Bronchial epithelial cell (primary cell): ENCODE measurements around the gene CTTNBP2. TPM values are rescaled to one million over a fixed set of nuclear protein-coding genes. Genes with fewer than 3 reads are reported as not detected.

Experiments
- DNase-seq: peaks from one replicate; pipeline ENCODE4 v3.0.0-alpha.2; 2010; ENCODE audit warnings: low read depth
- FAIRE-seq: peaks from 2 replicates; lab custom pipeline; 2011; peaks lifted over from hg19 to GRCh38; lab: Jason Lieb, UNC
- H3K27me3 ChIP-seq: 2 replicates; pipeline ENCODE4 v1.5.1; 2011; ENCODE audit warnings: low read length; ENCODE audit not compliant: control insufficient read depth, insufficient read depth
- H3K36me3 ChIP-seq: 2 replicates; pipeline ENCODE4 v1.5.1; 2011; ENCODE audit warnings: low read length; ENCODE audit not compliant: control insufficient read depth, insufficient read depth
- H3K4me3 ChIP-seq: 2 replicates; pipeline ENCODE4 v1.5.1; 2011; ENCODE audit warnings: mild to moderate bottlenecking, low read depth, low read length, control low read depth
- CTCF ChIP-seq: IDR thresholded peaks from 2 replicates; pipeline ENCODE4 v1.5.1; 2011; ENCODE audit warnings: mild to moderate bottlenecking, moderate library complexity, low read length, control low read depth, inconsistent platforms; ENCODE audit not compliant: insufficient read depth, severe bottlenecking
- total RNA-seq: library from RNA; depleted of rRNA; stranded (reverse); fragments of >200 nt; gene quantifications from 2 replicates; pipeline ENCODE4 v1.2.1, GENCODE V29; 2014

Gene CTTNBP2
- total RNA-seq, 1 donor from 2014 or later: 0.26 TPM

- Histone ChIP-seq H3K27me3 (no peaks in the 10 kb centered on the region), H3K36me3 (no peaks in the 10 kb centered on the region), H3K4me3 (no peak overlapping the region)
- no peak for FAIRE-seq
- no peak for TF ChIP-seq CTCF
- DNase-seq: no peak
Measured at GRCh38 chr7:117661328-117661727, 211.9 kb downstream of the CTTNBP2 start.
